ENCODE results near the gene CDH13. TPM values are rescaled to one million over a fixed set of nuclear protein-coding genes. Genes with fewer than 3 reads are reported as not detected.

The CDH13 gene
- total RNA-seq, 2 experiments from 2014 or later, result not detected

- intact Hi-C loops (cut with micrococcal nuclease), result no loop called here
- Mint-ChIP-seq H3K27ac (no peak overlapping the region), H3K36me3 (no peaks in the 10 kb centered on the region), H3K9me3 (no peaks in the 10 kb centered on the region), H3K4me1 (ENCODE audit: low read depth) (no peaks in the 10 kb centered on the region), H3K27me3 (peaks cover 2% of the 10 kb centered on the region), H3K4me3 (no peak overlapping the region)
- CTCF ChIA-PET, result no interaction called here
- POLR2A ChIA-PET, result no interaction called here
- DNase-seq, result no peak
These were observed 1054.2 kb downstream of the CDH13 start for GRCh38 chr16:83680980-83681379.

GRCh38 chr16:83681381-83681956 lies 1054.7 kb downstream of the CDH13 start:
- POLR2A ChIA-PET, result no interaction called here

GRCh38 chr16:83682116-83682867 lies 1055.5 kb downstream of the CDH13 start:
- Mint-ChIP-seq H3K36me3 (no peaks in the 10 kb centered on the region), H3K9me3 (no peaks in the 10 kb centered on the region), H3K27me3 (peaks cover 2% of the 10 kb centered on the region), H3K4me1 (ENCODE audit: low read depth) (no peaks in the 10 kb centered on the region), H3K27ac (no peak overlapping the region), H3K4me3 (no peak overlapping the region)
- ChIA-PET POLR2A (no interaction called here), CTCF (no interaction called here)
- no peak for DNase-seq
- intact Hi-C loops (cut with micrococcal nuclease), result no loop called here

More at GRCh38 chr16:83681381-83681956, 1054.7 kb downstream of the CDH13 start:
- Mint-ChIP-seq H3K4me3 (no peak overlapping the region), H3K27me3 (peaks cover 2% of the 10 kb centered on the region), H3K4me1 (ENCODE audit: low read depth) (no peaks in the 10 kb centered on the region), H3K27ac (no peak overlapping the region), H3K9me3 (no peaks in the 10 kb centered on the region), H3K36me3 (no peaks in the 10 kb centered on the region)
- intact Hi-C loops (cut with micrococcal nuclease), result no loop called here
- CTCF ChIA-PET, result no interaction called here
- no peak for DNase-seq

- Mint-ChIP-seq H3K27ac (no peak overlapping the region), H3K27me3 (peaks cover 2% of the 10 kb centered on the region), H3K36me3 (no peaks in the 10 kb centered on the region), H3K9me3 (no peaks in the 10 kb centered on the region), H3K4me3 (no peak overlapping the region), H3K4me1 (ENCODE audit: low read depth) (no peaks in the 10 kb centered on the region)
- DNase-seq, result no peak
- CTCF ChIA-PET, result no interaction called here
- intact Hi-C loops (cut with micrococcal nuclease), result no loop called here
- POLR2A ChIA-PET, result no interaction called here
These were observed 1056.1 kb downstream of the CDH13 start for GRCh38 chr16:83682868-83683235.

GRCh38 chr16:83685615-83686165 lies 1058.9 kb downstream of the CDH13 start:
- no peaks in the 10 kb centered on the region for H3K36me3 Mint-ChIP-seq
- intact Hi-C loops (cut with micrococcal nuclease), result no loop called here

GRCh38 chr16:83686726-83687125 lies 1060.0 kb downstream of the CDH13 start:
- no peak overlapping the region for H3K4me3 Mint-ChIP-seq
- DNase-seq, result no peak
- ChIA-PET CTCF (no interaction called here), POLR2A (no interaction called here)
- H3K27me3 Mint-ChIP-seq, result peaks cover 7% of the 10 kb centered on the region
- H3K36me3 Mint-ChIP-seq, result no peaks in the 10 kb centered on the region
- no peak overlapping the region for H3K27ac Mint-ChIP-seq
- no peaks in the 10 kb centered on the region for H3K9me3 Mint-ChIP-seq
- no peaks in the 10 kb centered on the region for H3K4me1 Mint-ChIP-seq (ENCODE audit: low read depth)
- intact Hi-C loops (cut with micrococcal nuclease), result no loop called here

More at GRCh38 chr16:83685615-83686165, 1058.9 kb downstream of the CDH13 start:
- Mint-ChIP-seq H3K4me1 (ENCODE audit: low read depth) (no peaks in the 10 kb centered on the region), H3K9me3 (no peaks in the 10 kb centered on the region), H3K4me3 (no peak overlapping the region), H3K27me3 (peaks cover 6% of the 10 kb centered on the region), H3K27ac (no peak overlapping the region)
- no peak for DNase-seq
- ChIA-PET CTCF (no interaction called here), POLR2A (no interaction called here)

GRCh38 chr16:83689385-83689831 lies 1062.6 kb downstream of the CDH13 start:
- no peak for DNase-seq
- POLR2A ChIA-PET, result interaction anchor here (0.6 kb wide), 1 partner anchor 1033 kb away, joined by 3 read pairs; no protein-coding TSS in a partner anchor

GRCh38 chr16:83692224-83692623 lies 1065.5 kb downstream of the CDH13 start:
- no peak for DNase-seq
- Mint-ChIP-seq H3K4me1 (ENCODE audit: low read depth) (no peaks in the 10 kb centered on the region), H3K27ac (no peak overlapping the region), H3K9me3 (no peaks in the 10 kb centered on the region), H3K4me3 (no peak overlapping the region), H3K36me3 (no peaks in the 10 kb centered on the region), H3K27me3 (peaks cover 7% of the 10 kb centered on the region)
- POLR2A ChIA-PET, result no interaction called here
- CTCF ChIA-PET, result no interaction called here
- intact Hi-C loops (cut with micrococcal nuclease), result no loop called here

More at GRCh38 chr16:83689385-83689831, 1062.6 kb downstream of the CDH13 start:
- no peaks in the 10 kb centered on the region for H3K9me3 Mint-ChIP-seq
- no peaks in the 10 kb centered on the region for H3K4me1 Mint-ChIP-seq (ENCODE audit: low read depth)
- peaks cover 7% of the 10 kb centered on the region for H3K27me3 Mint-ChIP-seq
- no peak overlapping the region for H3K27ac Mint-ChIP-seq
- H3K4me3 Mint-ChIP-seq, result no peak overlapping the region
- no peaks in the 10 kb centered on the region for H3K36me3 Mint-ChIP-seq
- CTCF ChIA-PET, result no interaction called here
- intact Hi-C loops (cut with micrococcal nuclease), result no loop called here

GRCh38 chr16:83698964-83699363 lies 1072.2 kb downstream of the CDH13 start:
- CTCF ChIA-PET, result no interaction called here
- POLR2A ChIA-PET, result no interaction called here
- DNase-seq, result no peak
- Mint-ChIP-seq H3K4me3 (no peak overlapping the region), H3K36me3 (no peaks in the 10 kb centered on the region), H3K27me3 (peaks cover 2% of the 10 kb centered on the region), H3K4me1 (ENCODE audit: low read depth) (no peaks in the 10 kb centered on the region), H3K9me3 (no peaks in the 10 kb centered on the region), H3K27ac (no peak overlapping the region)
- intact Hi-C loops (cut with micrococcal nuclease), result no loop called here

- Mint-ChIP-seq H3K36me3 (no peaks in the 10 kb centered on the region), H3K4me1 (ENCODE audit: low read depth) (no peaks in the 10 kb centered on the region), H3K4me3 (no peak overlapping the region), H3K27me3 (no peaks in the 10 kb centered on the region), H3K27ac (no peak overlapping the region), H3K9me3 (no peaks in the 10 kb centered on the region)
- ChIA-PET CTCF (no interaction called here), POLR2A (no interaction called here)
- no peak for DNase-seq
- intact Hi-C loops (cut with micrococcal nuclease), result no loop called here
These were observed 1073.0 kb downstream of the CDH13 start for GRCh38 chr16:83699817-83700216.

- H3K27ac Mint-ChIP-seq, result no peak overlapping the region
- no peak overlapping the region for H3K4me3 Mint-ChIP-seq
- H3K36me3 Mint-ChIP-seq, result no peaks in the 10 kb centered on the region
- ChIA-PET POLR2A (no interaction called here), CTCF (no interaction called here)
- no peak for DNase-seq
- H3K9me3 Mint-ChIP-seq, result no peaks in the 10 kb centered on the region
- H3K27me3 Mint-ChIP-seq, result no peaks in the 10 kb centered on the region
- H3K4me1 Mint-ChIP-seq (ENCODE audit: low read depth), result no peaks in the 10 kb centered on the region
- intact Hi-C loops (cut with micrococcal nuclease), result no loop called here
These were observed 1074.1 kb downstream of the CDH13 start for GRCh38 chr16:83700918-83701317.

- no peaks in the 10 kb centered on the region for H3K9me3 Mint-ChIP-seq
- DNase-seq, result peak; percentile 34
- no peaks in the 10 kb centered on the region for H3K36me3 Mint-ChIP-seq
- no peaks in the 10 kb centered on the region for H3K27me3 Mint-ChIP-seq
- H3K4me1 Mint-ChIP-seq (ENCODE audit: low read depth), result no peaks in the 10 kb centered on the region
- no peak overlapping the region for H3K27ac Mint-ChIP-seq
- POLR2A ChIA-PET, result no interaction called here
- H3K4me3 Mint-ChIP-seq, result no peak overlapping the region
- CTCF ChIA-PET, result no interaction called here
- intact Hi-C loops (cut with micrococcal nuclease), result no loop called here
These were observed 1074.7 kb downstream of the CDH13 start for GRCh38 chr16:83701494-83701893.

GRCh38 chr16:83704656-83705055 lies 1077.9 kb downstream of the CDH13 start:
- intact Hi-C loops (cut with micrococcal nuclease), result no loop called here
- Mint-ChIP-seq H3K9me3 (no peaks in the 10 kb centered on the region), H3K36me3 (no peaks in the 10 kb centered on the region), H3K27ac (no peak overlapping the region), H3K27me3 (peaks cover 2% of the 10 kb centered on the region), H3K4me1 (ENCODE audit: low read depth) (no peaks in the 10 kb centered on the region), H3K4me3 (no peak overlapping the region)
- POLR2A ChIA-PET, result no interaction called here
- CTCF ChIA-PET, result no interaction called here
- no peak for DNase-seq
